ENCODE measurements around the gene KRT86. TPM values are rescaled to one million over a fixed set of nuclear protein-coding genes. Genes with fewer than 3 reads are reported as not detected.

The KRT86 gene
- total and polyA plus RNA-seq, 2 donors (not counting 1 experiment from before 2014, with no cell fraction given) = not detected

GRCh38 chr12:52335598-52336262, 61.3 kb downstream of the KRT86 start:
- H3K27me3 ChIP-seq (replicated peaks in 1 of 4; ENCODE audit: control extremely low read depth in 1 of 4, control insufficient read depth in 3 of 4, insufficient read depth in 4 of 4, low read length in 3 of 4) = peaks cover 0 to 11% (median 1%) of the 10 kb centered on the region in 4 experiments
- peaks cover 15% of the 10 kb centered on the region for H3K27me3 Mint-ChIP-seq
- no peak overlapping the region for H3K4me3 Mint-ChIP-seq
- no peak overlapping the region for H3K4me2 ChIP-seq (replicated peaks; ENCODE audit: low read depth, low read length, poor library complexity, severe bottlenecking)
- H3K9me3 ChIP-seq (ENCODE audit: control extremely low read depth in 1 of 3, control insufficient read depth in 2 of 3, insufficient read depth in 1 of 3, low read length in 2 of 3) = peaks cover 0 to 8% (median 0%) of the 10 kb centered on the region in 3 donors
- no peaks in the 10 kb centered on the region for H3K4me1 ChIP-seq (ENCODE audit: control insufficient read depth in 2 of 2, insufficient read depth in 2 of 2, low read length in 2 of 2)
- peaks cover 4% of the 10 kb centered on the region for H3K9me3 Mint-ChIP-seq (ENCODE audit: insufficient read depth)
- no peak overlapping the region for H3K4me3 ChIP-seq (ENCODE audit: control extremely low read depth in 1 of 5, extremely low read depth in 1 of 5, insufficient read depth in 1 of 5, low read depth in 2 of 5, low read length in 4 of 5)
- H3K9ac ChIP-seq (ENCODE audit: low read length) = no peak overlapping the region
- ChIA-PET CTCF (interaction anchor here (1.4 kb wide), 1 partner anchor 8 kb away, joined by 5 read pairs; no protein-coding TSS in a partner anchor), POLR2A (no interaction called here)
- no peaks in the 10 kb centered on the region for H4K20me1 ChIP-seq (ENCODE audit: control insufficient read depth, insufficient read depth, low read length, poor library complexity, severe bottlenecking)
- TF ChIP-seq EZH2 (IDR thresholded peaks at IDR 0.05; ENCODE audit: borderline replicate concordance, insufficient read depth, low read depth, low read length, poor library complexity, severe bottlenecking) = no peak
- TF ChIP-seq CTCF (IDR thresholded peaks at IDR 0.05) = no peak
- H3K36me3 ChIP-seq (replicated peaks in 1 of 2; ENCODE audit: control extremely low read depth in 1 of 2, control insufficient read depth in 1 of 2, extremely low read depth in 1 of 2, insufficient read depth in 2 of 2, low read length in 1 of 2) = no peaks in the 10 kb centered on the region
- intact Hi-C loops (cut with micrococcal nuclease) = no loop called here
- no peak overlapping the region for H3K27ac ChIP-seq (ENCODE audit: low read length in 2 of 2)
- WGBS (ENCODE audit: insufficient coverage) = 100% methylated on average over 3 of the region's 4 CpGs
- H3K27ac Mint-ChIP-seq = no peak overlapping the region
- ATAC-seq (ENCODE audit: low read depth) (no peak), DNase-seq (no peak)
- H3K4me1 Mint-ChIP-seq = no peaks in the 10 kb centered on the region
- no peak overlapping the region for H2AFZ ChIP-seq (ENCODE audit: insufficient read depth, low read depth, low read length, poor library complexity, severe bottlenecking)
- no peaks in the 10 kb centered on the region for H3K79me2 ChIP-seq (ENCODE audit: control insufficient read depth, insufficient read depth, low read length)

GRCh38 chr12:52336641-52337040, 62.2 kb downstream of the KRT86 start:
- Histone ChIP-seq H3K4me1 (ENCODE audit: control insufficient read depth in 2 of 2, insufficient read depth in 2 of 2, low read length in 2 of 2) (no peaks in the 10 kb centered on the region), H4K20me1 (ENCODE audit: control insufficient read depth, insufficient read depth, low read length, poor library complexity, severe bottlenecking) (no peaks in the 10 kb centered on the region), H3K36me3 (replicated peaks in 1 of 2; ENCODE audit: control extremely low read depth in 1 of 2, control insufficient read depth in 1 of 2, extremely low read depth in 1 of 2, insufficient read depth in 2 of 2, low read length in 1 of 2) (no peaks in the 10 kb centered on the region), H3K4me3 (ENCODE audit: control extremely low read depth in 1 of 5, extremely low read depth in 1 of 5, insufficient read depth in 1 of 5, low read depth in 2 of 5, low read length in 4 of 5) (no peak overlapping the region), H3K27me3 (replicated peaks in 1 of 4; ENCODE audit: control extremely low read depth in 1 of 4, control insufficient read depth in 3 of 4, insufficient read depth in 4 of 4, low read length in 3 of 4) (peaks cover 0 to 10% (median 1%) of the 10 kb centered on the region in 4 experiments), H3K79me2 (ENCODE audit: control insufficient read depth, insufficient read depth, low read length) (no peaks in the 10 kb centered on the region), H2AFZ (ENCODE audit: insufficient read depth, low read depth, low read length, poor library complexity, severe bottlenecking) (no peak overlapping the region), H3K9me3 (ENCODE audit: control extremely low read depth in 1 of 3, control insufficient read depth in 2 of 3, insufficient read depth in 1 of 3, low read length in 2 of 3) (peaks cover 0 to 8% (median 0%) of the 10 kb centered on the region in 3 donors), H3K4me2 (replicated peaks; ENCODE audit: low read depth, low read length, poor library complexity, severe bottlenecking) (no peak overlapping the region), H3K27ac (ENCODE audit: low read length in 2 of 2) (no peak overlapping the region), H3K9ac (ENCODE audit: low read length) (no peak overlapping the region)
- intact Hi-C loops (cut with micrococcal nuclease) = no loop called here
- CTCF ChIA-PET = interaction anchor here (0.6 to 1.4 kb wide), 2 partner anchors 9 to 37 kb away, joined by 3 to 5 read pairs; no protein-coding TSS in a partner anchor
- DNase-seq (no peak), ATAC-seq (ENCODE audit: low read depth) (no peak)
- no peaks in the 10 kb centered on the region for H3K4me1 Mint-ChIP-seq
- POLR2A ChIA-PET = no interaction called here
- no peak overlapping the region for H3K27ac Mint-ChIP-seq
- TF ChIP-seq CTCF (IDR thresholded peaks at IDR 0.05) = no peak
- TF ChIP-seq EZH2 (IDR thresholded peaks at IDR 0.05; ENCODE audit: borderline replicate concordance, insufficient read depth, low read depth, low read length, poor library complexity, severe bottlenecking) = no peak
- peaks cover 4% of the 10 kb centered on the region for H3K9me3 Mint-ChIP-seq (ENCODE audit: insufficient read depth)
- peaks cover 16% of the 10 kb centered on the region for H3K27me3 Mint-ChIP-seq
- no CpG with 5 or more reads among the region's 2 CpGs for WGBS (ENCODE audit: insufficient coverage)
- H3K4me3 Mint-ChIP-seq = no peak overlapping the region
